Kidney (tissue), 14 donors: ENCODE results near the gene GLB1L2. TPM values are rescaled to one million over a fixed set of nuclear protein-coding genes. Genes with fewer than 3 reads are reported as not detected.
A peak's percentile ranks its signal among the peaks of the same experiment; 100 is the strongest.

ENCODE experiments used
- DNase-seq, 5 donors: peaks; one replicate each; pipeline ENCODE4 v3.0.0-alpha.2; 2013 to 2020
- FAIRE-seq: peaks from 2 replicates; lab custom pipeline; 2012; peaks lifted over from hg19 to GRCh38; lab: Jason Lieb, UNC
- H3K27ac ChIP-seq, 2 donors: one replicate each; pipeline ENCODE4 v1.7.0; 2013; ENCODE audit warnings: low read depth in 2 of 2, low read length in 2 of 2, inconsistent platforms in 1 of 2
- H3K27me3 ChIP-seq: one replicate; pipeline ENCODE4 v1.7.1; 2013; ENCODE audit warnings: low read length, inconsistent platforms; ENCODE audit not compliant: control insufficient read depth, insufficient read depth
- H3K36me3 ChIP-seq, 3 donors: one replicate each; pipeline versions ENCODE4 v1.7.0 to v1.7.1; 2013; ENCODE audit warnings: low read length in 3 of 3, control low read depth in 1 of 3, inconsistent platforms in 1 of 3; ENCODE audit not compliant: insufficient read depth in 3 of 3, control insufficient read depth in 2 of 3
- H3K4me1 ChIP-seq, 3 donors: one replicate each; pipeline versions ENCODE4 v1.7.0 to v1.7.1; 2013; ENCODE audit warnings: low read length in 3 of 3, inconsistent platforms in 1 of 3, low read depth in 1 of 3; ENCODE audit not compliant: control insufficient read depth in 2 of 3, insufficient read depth in 2 of 3
- H3K4me3 ChIP-seq, 3 donors: one replicate each; pipeline versions ENCODE4 v1.7.0 to v1.8.1; 2013; ENCODE audit warnings: low read length in 3 of 3, control low read depth in 1 of 3, inconsistent platforms in 1 of 3
- H3K9ac ChIP-seq, 3 donors: one replicate each; pipeline versions ENCODE4 v1.7.0 to v1.7.1; 2013; ENCODE audit warnings: low read length in 3 of 3, control low read depth in 1 of 3, inconsistent platforms in 1 of 3
- H3K9me3 ChIP-seq, 3 donors: one replicate each; pipeline versions ENCODE4 v1.7.0 to v1.7.1; 2013; ENCODE audit warnings: low read length in 3 of 3, control low read depth in 1 of 3, inconsistent platforms in 1 of 3; ENCODE audit not compliant: control insufficient read depth in 2 of 3, insufficient read depth in 1 of 3
- intact Hi-C: fragments of 100-400 bp; cut with DNase I; formaldehyde crosslinking; loops from one replicate; pipeline ENCODE4 v1.11.1; 2022
- polyA plus RNA-seq: library from polyadenylated mRNA; stranded (reverse); fragments of 350-450 nt; fragmentation: Illumina TruSeq; extraction: RNeasy Lipid Tissue Mini Kit (QIAGEN cat#74804); gene quantifications from one replicate; pipeline ENCODE4 v1.2.3, GENCODE V29; 2014; ENCODE audit warnings: low read depth, low replicate concordance; ENCODE audit not compliant: insufficient read depth
- total RNA-seq: library from RNA; stranded (reverse); fragmentation: NEBNext Ultra II Directional; extraction: Animal tissue kit (Norgen Biotek cat#: 25700); gene quantifications from one replicate; pipeline ENCODE4 v1.2.1, GENCODE V29; 2021
- TF ChIP-seq, protein P1 (sequence below): IDR thresholded peaks from 3 replicates; pipeline ENCODE4 v1.5.1; 2012; ENCODE audit warnings: mild to moderate bottlenecking, moderate library complexity, borderline replicate concordance; ENCODE audit not compliant: insufficient read depth; ENCODE audit errors: extremely low read depth
- donor health status: control.
- donor health status: control.
- donor health status: control.
- donor health status: control.
- donor health status: control.
- donor health status: DM: yes; HTN: yes; CAD: no.
- donor health status: Normal renal cell carcinoma (clear cell type).

GLB1L2 gene
- total and polyA plus RNA-seq, 2 donors from 2014 or later = 10.0 to 26.1 TPM

DNA sequence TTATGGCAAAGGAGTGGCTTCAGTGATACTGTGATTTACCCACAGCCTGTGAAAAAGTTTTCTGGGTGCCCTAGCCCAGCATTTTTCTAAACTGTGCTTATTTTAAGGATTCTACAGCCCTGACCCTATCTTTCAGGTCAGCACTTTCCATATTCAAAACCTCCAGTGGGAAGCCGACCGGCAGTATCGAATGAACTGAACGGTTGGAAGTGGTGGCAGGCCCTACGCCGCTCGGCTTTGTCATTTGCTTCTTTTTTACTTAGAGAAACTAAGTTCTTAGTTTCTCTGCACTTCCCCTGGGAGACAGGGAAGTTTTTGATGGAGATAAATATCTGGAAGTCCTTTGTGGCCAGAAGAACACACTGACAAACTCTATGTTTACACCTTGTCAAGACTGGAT, 994 bp downstream of the GLB1L2 start:
- Histone ChIP-seq H3K4me3 (peak overlapping the region in 2 of 3 donors; percentile 32 to 60), H3K27me3 (peaks cover 10% of the 10 kb centered on the region), H3K4me1 (peaks cover 3 to 14% (median 4%) of the 10 kb centered on the region in 3 donors), H3K9ac (no peak overlapping the region), H3K27ac (no peak overlapping the region), H3K9me3 (no peaks in the 10 kb centered on the region), H3K36me3 (no peaks in the 10 kb centered on the region)
- FAIRE-seq = no peak
- no peak for DNase-seq
- TF ChIP-seq, protein P1, sequence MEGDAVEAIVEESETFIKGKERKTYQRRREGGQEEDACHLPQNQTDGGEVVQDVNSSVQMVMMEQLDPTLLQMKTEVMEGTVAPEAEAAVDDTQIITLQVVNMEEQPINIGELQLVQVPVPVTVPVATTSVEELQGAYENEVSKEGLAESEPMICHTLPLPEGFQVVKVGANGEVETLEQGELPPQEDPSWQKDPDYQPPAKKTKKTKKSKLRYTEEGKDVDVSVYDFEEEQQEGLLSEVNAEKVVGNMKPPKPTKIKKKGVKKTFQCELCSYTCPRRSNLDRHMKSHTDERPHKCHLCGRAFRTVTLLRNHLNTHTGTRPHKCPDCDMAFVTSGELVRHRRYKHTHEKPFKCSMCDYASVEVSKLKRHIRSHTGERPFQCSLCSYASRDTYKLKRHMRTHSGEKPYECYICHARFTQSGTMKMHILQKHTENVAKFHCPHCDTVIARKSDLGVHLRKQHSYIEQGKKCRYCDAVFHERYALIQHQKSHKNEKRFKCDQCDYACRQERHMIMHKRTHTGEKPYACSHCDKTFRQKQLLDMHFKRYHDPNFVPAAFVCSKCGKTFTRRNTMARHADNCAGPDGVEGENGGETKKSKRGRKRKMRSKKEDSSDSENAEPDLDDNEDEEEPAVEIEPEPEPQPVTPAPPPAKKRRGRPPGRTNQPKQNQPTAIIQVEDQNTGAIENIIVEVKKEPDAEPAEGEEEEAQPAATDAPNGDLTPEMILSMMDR = no peak
- intact Hi-C loops = no loop called here

DNA sequence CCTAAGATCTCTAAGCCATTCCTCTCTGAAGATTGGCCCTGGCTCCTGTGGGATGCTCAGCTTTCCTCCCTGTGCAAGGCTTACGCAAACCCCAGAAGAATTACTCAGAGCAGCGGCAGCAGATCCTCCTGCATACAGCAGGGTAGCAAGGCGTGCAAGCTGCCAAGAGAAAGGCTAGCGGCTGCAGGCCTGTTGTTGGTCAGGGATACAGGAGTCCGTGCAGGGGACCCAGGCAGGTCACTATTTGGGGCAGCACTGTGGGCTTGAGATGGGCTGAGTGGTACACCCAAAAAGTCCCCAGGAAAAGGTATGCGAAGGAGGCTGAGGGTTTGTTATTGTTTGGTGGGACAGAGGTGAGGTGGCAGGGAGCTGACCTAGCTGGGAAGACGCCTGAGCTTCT, 1.5 kb downstream of the GLB1L2 start:
- Histone ChIP-seq H3K4me1 (peaks cover 3 to 9% (median 4%) of the 10 kb centered on the region in 3 donors), H3K9ac (no peak overlapping the region), H3K27me3 (peaks cover 10% of the 10 kb centered on the region), H3K36me3 (no peaks in the 10 kb centered on the region), H3K27ac (no peak overlapping the region), H3K4me3 (no peak overlapping the region), H3K9me3 (no peaks in the 10 kb centered on the region)
- intact Hi-C loops = no loop called here
- FAIRE-seq = no peak
- DNase-seq = no peak
- TF ChIP-seq, protein P1 = no peak

DNA sequence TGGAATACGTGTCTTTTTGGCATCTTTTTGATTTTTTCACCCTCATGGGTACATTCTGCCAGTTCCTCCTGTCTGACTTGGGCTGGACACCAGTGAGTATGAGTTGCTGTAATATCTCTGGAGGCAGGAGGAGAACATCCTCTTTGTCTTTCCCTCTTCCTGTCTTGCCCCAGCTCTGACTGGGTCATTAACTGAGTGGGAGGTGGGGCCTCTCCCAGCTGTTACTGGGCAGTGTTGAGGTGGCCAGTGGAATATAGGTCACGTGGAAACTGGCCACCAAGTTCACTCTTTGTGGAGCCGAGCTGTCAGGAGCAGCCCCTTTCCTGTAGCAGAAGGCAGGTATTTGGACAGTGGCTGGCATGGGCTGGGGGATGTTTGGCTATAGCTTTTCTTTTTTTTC, 2.2 kb downstream of the GLB1L2 start:
- Histone ChIP-seq H3K27ac (no peak overlapping the region), H3K9me3 (no peaks in the 10 kb centered on the region), H3K27me3 (peaks cover 10% of the 10 kb centered on the region), H3K9ac (no peak overlapping the region), H3K4me3 (no peak overlapping the region), H3K4me1 (peaks cover 3 to 7% (median 4%) of the 10 kb centered on the region in 3 donors), H3K36me3 (no peaks in the 10 kb centered on the region)
- FAIRE-seq (no peak), DNase-seq (no peak)
- intact Hi-C loops = no loop called here
- TF ChIP-seq, protein P1 = no peak

DNA sequence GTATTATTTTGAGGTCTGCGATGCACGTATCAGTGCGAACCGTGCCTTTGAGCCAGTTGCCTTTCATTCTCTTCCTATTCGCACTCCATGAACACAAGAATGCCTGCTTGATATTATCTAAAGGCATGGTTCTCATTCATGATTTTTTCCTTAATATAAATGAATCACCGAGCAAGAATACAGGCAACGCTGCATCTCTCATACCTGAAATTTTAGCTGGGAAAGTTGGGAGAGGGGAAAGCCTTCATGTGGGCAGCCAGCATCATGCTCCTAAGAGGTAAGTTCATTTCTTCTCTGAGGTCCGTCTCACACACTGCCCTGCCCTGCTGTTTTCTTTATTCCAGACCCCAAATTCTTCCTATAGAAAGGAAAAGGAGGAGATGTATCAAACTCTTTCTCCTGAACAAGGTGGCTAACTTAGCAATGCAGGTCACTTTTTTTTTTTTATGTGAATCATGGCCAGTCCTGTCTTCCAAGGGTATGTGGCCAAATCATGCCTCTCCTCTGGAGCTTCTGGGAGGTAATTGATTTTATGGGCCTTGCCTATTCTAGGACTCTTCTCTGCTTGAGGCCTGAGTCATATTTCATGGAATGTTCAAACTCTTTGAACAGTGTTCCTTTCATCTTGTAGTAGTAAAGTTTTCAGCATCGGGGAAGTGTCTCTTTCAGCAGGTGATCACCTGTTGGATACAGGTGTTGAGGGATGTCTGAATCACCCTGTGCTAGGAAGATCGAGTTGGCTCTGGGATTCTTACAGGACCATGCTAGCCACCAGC, 3.2 kb downstream of the GLB1L2 start:
- TF ChIP-seq, protein P1 = no peak
- H3K4me1 ChIP-seq = peaks cover 3 to 4% (median 4%) of the 10 kb centered on the region in 3 donors
- no peak for DNase-seq

More for the DNA sequence above, 3.2 kb downstream of the GLB1L2 start:
- no peak overlapping the region for H3K4me3 ChIP-seq
- H3K36me3 ChIP-seq = no peaks in the 10 kb centered on the region
- H3K27ac ChIP-seq = no peak overlapping the region
- no peak overlapping the region for H3K9ac ChIP-seq
- intact Hi-C loops = no loop called here
- no peaks in the 10 kb centered on the region for H3K9me3 ChIP-seq
- peaks cover 10% of the 10 kb centered on the region for H3K27me3 ChIP-seq
- FAIRE-seq = no peak
